ENCODE data around the gene PAQR7.
A peak's percentile ranks its signal among the peaks of the same experiment; 100 is the strongest.

The PAQR7 gene

DNA sequence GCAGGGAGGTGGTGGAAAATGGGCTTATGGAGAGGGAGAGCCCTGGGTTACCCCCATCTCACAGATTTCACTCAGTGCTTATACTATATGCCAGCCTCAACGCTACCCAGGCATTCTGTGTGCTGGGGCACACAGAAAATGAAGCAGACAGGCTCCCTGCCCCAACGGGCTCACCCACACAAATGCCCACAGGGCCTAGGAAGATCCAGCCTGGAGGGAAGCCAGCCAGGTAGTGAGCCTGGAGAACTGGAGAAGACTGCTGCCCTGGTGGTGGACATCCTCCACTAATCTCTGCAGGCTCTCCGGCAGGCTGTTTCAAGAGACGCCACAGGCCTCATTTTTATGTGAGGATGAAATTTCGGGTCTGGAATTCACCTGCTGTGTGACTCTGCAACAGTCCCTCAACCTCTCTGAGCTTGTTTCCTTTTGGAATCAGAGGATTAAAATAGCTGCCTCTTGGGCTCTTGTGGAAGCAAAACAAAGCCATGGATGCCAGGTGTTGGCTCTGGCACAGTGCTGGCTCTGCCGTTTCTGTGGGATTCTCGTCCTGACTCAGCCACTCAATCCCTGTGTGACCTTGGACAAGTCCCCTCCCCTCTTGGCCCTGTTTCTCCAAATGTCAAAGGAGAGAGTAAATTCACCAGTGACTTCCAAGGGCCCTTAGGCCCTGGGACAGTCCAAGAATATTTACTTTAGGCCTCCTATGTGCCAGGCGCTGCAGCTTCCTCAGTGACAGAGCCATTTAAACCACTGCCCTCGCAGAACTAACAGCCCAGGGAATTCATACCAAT lies 3.6 kb downstream of the PAQR7 start:
- DNase-seq: no peak

DNA sequence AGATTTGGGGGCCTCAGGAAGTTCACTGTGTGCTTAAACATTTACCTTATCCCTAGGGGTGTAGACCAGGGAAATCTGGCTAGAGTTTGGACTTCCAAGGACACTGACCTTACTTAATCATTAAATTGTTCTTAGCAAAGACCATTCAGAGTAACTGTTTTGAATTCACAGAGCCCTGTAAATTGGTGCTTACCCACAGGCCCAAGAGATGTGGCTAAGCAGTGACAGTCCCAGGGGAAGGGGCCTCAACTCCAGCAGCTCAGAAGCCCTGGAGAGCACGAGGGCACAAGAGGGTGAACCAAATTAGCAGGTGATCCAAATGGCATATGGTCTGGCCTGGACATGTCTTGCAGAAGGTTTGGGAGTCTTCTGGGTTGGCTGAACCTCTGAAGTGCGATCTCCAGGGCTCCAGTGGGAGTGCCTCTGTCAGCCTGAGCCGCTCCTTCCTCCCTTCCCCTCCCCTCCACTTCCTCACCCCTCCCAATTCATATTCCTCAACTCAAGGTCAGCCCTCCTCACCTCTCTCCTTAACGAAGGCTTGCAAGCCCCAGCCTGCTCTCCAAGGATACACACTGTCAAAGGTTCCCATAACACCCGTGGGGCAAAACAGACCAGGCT lies 4.3 kb downstream of the PAQR7 start:
- DNase-seq: no peak

- DNase-seq: no peak
Observed at GRCh38 chr1:25870614-25871013, 4.9 kb downstream of the PAQR7 start.

DNA sequence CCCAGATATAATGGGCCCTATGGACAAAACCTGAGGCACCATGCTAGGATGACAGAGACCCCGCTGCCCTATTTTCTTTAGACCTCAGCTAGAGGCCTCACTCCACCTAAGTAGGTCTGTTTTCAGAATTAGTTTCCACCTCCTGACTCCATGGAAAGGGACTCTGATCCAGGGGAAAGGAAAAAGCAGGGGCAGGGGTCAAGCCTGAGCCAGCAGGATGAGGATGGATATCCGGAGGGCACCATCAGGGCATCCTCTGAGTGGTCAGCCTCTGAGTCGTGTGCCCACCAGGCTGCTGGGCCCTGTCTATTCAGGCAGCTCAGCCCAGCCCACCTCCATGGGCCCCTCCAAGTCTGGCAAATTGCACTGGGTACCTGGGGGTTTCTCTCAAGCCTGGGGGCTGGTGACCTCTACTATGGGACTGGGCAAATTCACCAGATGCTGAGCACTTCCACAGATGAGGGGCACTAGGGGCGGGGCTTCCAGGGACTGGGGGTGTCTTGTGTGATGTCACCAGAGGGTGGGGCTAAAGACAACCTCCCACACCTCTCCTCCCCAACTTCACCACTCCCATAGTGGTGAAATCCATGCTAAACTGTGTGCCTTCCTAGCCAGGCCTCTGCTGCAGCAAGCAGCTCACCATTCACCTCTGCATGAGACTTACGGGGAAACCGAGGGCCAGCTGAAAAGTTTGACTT lies 5.5 kb downstream of the PAQR7 start:
- no peak for DNase-seq

- no peak for DNase-seq
Observed at GRCh38 chr1:25867210-25867991, 8.1 kb downstream of the PAQR7 start.

DNA sequence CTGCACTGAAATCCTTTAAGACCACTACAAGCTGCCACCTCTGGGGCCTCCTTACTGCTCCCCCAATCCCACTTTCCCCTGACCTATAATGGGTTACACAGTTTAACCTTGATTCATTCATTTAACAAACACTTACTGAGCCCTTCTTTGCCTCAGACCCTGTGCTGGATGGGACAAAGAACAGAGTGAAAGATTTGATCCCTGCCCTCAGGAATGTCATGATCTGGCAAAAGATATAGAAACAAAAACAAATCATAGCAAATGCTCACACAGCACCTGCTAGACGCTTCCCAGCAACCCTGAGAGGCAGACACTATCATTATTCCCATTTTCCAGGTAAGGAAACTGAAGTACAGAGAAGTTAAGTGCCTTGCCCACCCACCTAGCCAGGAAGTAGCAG lies 9.2 kb downstream of the PAQR7 start:
- DNase-seq: no peak

- no peak for DNase-seq
Observed at GRCh38 chr1:25864434-25864833, 11.1 kb downstream of the PAQR7 start.

DNA sequence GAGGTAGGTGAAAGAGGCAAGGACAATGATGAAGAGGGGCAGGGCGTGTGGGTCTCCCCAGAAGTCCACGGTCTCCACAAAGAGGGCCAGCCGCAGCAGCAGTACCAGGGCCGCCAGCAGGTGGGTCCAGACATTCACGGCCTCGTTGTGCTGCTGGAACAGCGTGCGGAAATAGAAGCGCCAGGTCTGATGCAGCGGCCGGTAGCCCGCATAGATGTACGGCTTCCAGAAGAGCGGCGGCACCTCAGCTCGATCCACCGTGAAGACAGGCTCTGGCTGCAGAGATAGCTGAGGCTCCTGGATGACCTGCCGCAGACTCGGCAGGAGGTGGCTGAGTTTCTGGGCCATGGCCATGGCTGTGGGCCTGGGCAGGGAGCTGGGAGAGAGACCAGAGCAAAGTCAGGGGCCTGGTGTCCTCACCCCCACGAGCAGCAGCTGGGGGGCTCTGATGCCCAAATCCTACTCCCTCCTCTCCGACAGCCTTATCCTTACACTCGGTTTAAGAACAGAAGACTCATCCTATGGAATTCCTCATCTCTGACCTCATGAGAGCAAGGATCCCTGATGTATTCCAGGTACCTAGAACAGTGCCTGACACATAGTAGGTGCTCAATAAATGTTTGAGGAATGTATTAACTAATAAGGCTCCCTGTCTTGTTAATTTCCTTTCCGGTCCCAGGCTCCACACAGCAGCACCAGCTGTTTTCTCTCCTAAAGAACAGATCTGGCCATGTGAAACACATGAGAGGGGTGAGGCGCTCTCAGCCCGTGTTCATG lies 11.8 kb downstream of the PAQR7 start:
- DNase-seq: no peak

DNA sequence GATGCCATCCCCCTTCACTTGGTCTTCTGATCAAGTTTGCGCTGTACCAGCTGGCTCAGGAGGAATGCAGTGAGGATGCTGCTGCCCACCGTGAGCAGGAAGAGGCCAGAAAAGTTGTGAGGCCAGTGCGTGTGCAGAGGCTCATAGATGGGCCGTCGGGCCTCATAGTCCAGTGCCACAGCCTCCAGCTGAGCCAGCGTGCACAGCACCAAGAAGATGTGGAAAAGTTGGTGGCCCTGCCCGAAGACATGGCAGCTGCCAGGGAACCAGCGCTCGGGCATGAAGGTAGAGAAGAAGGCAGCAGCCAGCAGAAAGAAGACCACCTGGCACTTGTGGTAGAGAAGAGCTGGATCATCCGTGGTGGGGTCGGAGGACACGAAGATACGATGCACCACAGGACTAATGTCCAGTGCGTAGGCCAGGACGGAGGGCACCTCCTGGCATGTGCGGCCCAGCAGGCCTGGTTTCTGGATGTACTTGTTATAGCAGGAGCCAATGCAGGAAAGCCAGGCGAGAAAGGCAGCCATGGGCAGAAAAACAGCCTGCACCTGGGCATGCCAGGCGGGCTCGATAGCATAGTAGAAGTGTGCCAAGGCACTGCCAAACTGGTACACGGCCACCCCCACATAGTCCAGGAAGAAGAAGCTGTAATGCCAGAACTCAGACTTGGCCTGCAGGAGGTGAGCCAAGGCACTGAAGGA lies 12.6 kb downstream of the PAQR7 start:
- DNase-seq: no peak

- no peak for DNase-seq
Observed at GRCh38 chr1:25861316-25862286, 13.9 kb downstream of the PAQR7 start.

- DNase-seq: peak; percentile 67
Observed at GRCh38 chr1:25858906-25859789, 16.4 kb downstream of the PAQR7 start, which contains the start of gene AUNIP. TSS of gene AUNIP (minus strand) at chr1:25859457. CDS start at chr1:25859357, 100 bp downstream.

DNA sequence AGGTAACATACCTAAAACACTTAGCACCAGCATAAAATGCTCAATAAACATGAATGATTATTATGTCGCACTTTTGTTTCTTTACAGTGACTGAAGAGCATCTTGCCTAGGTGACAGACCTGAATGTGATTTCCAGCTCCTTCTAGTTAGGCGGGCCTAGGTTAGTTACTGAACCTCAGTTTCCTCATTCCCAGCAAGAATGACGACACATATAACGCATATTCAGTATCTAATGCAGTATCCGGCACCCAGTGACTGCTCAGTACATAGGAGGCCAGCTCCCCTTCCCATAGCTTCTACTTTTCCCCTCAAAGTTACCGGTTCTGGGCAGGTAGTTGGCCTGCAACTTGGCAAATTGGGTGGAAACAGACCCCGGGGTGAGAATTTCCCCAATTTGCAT lies 17.0 kb downstream of the PAQR7 start:
- DNase-seq: no peak

- no peak for DNase-seq
Observed at GRCh38 chr1:25856856-25857255, 18.7 kb downstream of the PAQR7 start.

- no peak for DNase-seq
Observed at GRCh38 chr1:25854554-25854953, 21.0 kb downstream of the PAQR7 start.

DNA sequence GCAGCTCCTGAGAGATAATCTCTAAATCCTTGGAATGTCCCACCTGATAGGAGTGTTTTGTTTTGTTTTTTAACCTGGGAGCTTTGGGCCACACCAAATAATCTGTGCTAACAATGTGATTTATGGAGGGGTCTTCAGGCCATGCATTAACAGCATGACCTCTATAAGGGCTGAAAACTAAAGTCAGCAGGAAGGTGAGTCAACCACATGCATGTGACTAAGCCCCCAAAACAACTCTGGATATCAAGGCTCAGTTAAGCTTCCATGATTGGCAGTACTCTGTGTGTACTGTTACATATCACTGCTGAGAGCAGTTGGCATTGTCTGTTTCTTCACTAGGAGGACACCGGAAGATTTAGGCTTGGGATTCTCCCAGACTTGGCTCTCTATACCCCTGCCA lies 27.0 kb downstream of the PAQR7 start:
- no peak for DNase-seq

DNA sequence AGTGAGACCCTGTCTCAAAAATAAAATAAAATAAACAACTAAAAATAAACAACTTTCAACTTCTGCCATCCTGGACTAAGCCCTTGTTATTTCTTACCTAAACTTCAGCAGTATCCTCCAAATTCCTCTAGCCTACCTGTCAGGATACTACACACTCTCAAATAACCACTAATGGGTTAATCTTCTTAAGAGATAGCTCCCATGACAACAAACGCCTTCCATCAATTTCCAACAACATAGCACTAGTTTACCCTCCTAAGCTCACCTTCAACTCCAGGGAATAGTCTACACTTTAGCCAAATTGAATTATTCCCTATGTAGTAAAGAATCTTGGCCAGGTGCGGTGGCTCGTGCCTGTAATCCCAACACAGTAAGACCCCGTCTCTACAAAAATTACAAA lies 27.6 kb downstream of the PAQR7 start:
- no peak for DNase-seq

DNA sequence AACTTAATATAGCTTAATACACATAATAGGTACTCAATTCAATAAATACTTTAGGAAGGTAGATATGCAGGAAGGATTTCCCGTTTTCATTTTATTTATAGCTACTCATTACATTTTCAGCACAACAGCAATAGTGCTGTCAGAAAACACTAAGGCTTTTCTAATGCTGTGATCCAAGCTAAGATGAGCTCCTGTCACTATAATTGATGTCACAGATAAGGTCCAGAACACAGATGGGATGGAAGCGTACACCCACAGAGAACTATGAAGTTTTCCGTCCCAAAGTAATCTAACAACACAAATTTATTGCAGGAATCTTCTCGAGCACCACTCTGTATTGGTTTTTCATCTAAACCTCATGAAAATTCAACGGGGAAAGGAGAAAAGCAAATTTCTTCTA lies 29.8 kb downstream of the PAQR7 start:
- DNase-seq: no peak

GRCh38 chr1:25844536-25845337 lies 30.8 kb downstream of the PAQR7 start:
- no peak for DNase-seq

DNA sequence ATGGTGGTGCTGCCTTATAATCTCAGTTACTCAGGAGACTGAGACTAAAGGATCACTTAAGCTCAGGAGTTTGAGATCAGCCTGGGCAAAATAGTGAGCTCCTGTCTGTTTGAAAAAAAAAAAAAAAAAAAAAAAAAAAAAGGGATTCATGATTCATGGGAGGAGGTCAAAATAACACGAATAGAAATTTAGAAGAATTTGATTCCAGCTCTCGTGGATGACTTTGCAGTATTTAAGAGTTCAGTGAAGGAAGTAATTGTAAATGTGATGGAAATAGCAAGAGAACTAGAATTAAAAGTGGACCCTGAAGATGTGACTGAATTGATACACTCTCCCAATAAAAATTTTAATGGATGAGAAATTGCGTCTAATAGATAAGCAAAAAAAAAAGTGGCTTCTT lies 32.0 kb downstream of the PAQR7 start:
- no peak for DNase-seq

Measured in amniotic stem cell (primary cell).